GM04504 (cell line): ENCODE data around the gene ZMYND8.
A peak's percentile ranks its signal among the peaks of the same experiment; 100 is the strongest.

Experiments used
- DNase-seq: peaks from one replicate; pipeline ENCODE4 v3.0.0-alpha.2; 2012; ENCODE audit warnings: low read depth

Gene ZMYND8

DNA sequence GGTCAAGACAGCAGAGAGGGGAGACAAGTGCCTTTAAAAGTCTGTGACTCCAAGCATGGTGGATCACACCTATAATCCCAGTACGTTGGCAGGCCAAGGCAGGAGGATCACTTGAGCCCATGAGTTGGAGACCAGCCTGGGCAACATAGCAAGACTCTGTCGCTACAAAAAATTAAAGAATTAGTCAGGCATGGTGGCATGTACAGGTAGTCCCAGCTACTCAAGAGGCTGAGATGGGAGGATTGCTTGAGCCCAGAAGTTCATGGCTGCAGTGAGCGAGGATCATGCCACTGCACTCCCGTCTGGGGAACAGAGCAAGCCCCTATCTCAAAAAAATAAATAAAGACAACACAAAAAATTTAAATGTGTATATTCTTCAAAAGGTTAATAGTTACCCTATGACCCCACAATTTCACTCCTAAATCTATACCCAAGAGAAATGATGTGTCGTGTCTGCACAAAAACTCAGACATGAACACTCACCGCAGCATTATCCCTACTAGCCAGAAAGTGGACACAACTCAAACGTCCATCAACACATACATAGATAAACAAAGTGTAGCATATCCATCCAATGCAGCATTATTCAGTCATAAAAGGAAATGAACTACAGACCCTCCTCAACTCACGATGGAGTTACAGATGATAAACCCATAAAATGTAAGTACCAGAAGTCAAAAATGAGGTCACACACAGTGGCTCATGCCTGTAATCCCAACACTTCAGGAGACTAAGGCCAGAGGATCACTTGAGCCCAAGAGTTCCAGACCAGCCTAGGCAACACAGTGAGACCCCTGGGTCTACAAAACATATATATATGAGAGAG is 23.9 kb downstream of the ZMYND8 start:
- no peak for DNase-seq

DNA sequence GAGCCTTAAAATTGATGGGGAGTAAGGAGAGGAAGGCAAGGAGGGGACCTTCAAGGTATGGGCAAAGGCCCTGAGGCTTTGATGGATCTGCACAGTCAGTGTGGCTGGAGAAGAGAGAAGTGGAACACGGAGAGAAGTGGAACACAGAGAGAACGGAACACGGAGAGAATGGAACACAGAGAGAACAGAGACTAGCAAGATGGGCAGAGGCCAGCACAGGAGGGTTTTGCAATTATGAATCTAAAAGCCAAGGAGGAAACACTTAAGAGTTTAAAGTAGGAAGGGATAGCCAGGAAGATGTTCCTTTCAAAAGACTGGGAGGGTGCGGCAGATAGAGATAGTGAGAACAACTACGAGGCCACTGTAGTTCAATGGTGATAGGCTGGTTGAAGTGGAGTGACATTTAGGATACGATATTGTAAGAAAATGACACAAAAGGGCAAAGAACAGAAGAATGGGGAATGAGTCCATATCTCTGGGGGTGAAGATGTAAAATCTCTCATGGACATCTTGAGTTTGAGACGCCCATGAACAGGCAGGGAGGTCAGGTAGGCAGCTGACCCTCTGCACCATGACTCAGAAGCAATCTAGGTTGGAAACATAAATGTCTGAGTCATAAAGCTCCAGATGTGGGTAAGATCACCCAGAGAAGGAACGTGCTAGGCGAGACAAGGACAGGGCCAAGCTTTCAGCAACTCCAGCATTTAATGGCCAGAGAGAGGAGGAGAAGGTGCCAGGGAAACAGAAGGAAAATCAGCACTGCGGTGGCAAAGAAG is 25.4 kb downstream of the ZMYND8 start:
- DNase-seq, result peak; percentile 74

DNA sequence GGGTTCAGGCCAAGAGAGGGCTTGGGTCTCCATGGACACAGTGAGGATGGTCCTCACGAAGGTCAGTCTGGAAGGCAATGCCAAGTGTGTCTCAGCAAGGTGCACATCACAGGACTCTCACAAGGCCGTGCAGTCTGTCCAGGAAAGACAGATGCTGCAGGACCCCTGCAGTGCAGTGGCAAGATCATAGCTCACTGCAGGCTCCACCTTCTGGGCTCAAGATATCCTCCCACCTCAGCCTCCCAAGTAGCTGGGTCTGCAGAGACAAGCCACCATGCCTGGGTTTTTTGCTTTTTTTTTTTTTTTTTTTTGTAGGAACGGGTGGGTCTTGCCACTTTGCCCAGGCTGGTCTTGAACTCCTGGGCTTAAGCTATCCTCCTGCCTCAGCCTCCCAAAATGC is 26.4 kb downstream of the ZMYND8 start:
- no peak for DNase-seq

DNA sequence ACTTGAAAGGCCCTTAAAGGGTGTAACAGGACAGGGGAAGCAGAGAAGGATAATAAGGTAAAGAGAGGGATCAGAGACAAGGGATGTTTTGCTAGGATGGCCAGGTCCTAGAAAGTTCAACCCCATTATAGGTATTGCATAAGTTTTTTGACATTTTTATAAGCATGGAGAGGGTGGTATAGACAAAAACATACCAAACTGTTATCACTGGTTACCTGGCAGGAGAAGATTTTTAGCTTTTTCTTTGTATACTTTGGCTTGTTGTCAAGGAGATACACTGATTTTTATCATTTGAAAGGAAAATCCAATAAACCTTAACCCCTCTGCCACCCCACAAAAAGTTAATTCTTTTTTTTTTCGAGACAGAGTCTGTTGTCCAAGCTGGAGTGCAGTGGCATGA is 28.4 kb downstream of the ZMYND8 start:
- no peak for DNase-seq

DNA sequence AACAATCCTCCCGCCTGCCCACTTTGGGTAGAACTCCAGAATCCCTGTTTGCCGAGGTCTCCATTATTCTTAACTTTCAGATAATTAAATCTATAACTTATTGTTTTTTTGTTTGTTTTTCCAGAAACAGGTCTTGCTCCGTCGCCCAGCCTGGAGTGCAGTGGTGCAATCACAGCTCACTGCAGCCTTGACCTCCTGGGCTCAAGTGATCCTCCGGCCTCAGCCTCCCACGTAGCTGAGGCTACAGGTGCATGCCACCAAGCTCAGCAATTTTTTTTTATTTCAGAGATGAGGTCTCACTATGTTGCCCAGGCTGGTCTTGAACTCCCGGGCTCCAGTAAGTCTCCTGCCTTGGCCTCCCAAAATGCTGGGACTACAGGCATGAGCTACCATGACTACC is 28.8 kb downstream of the ZMYND8 start:
- DNase-seq, result no peak

DNA sequence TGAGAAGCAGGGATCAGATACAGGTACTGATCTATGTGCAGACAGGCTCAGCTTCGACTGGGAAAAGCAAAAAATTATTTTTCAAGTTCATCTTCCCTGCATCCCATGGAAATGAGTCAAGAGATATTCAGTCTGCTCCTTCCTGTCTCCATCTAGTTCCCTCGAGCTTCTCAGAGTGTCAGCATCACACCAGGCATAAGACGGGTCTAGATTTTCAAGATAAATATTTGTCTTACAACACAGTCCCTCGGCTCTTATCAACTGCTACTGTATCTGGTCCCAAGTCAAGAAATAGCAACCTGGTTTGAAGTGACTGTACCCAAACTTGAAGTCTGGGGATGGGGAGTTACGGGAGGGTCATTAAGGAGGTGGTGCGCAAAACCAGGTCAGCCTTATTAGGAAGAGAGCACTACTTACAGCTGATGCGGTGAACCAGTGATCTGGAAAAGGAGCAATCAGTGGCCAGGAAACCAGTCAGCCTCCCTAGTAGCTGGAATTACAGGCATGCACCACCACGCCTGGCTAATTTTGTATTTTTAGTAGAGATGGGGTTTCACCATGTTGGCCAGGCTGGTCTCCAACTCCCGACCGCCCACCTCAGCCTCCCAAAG is 29.7 kb downstream of the ZMYND8 start:
- DNase-seq, result no peak

DNA sequence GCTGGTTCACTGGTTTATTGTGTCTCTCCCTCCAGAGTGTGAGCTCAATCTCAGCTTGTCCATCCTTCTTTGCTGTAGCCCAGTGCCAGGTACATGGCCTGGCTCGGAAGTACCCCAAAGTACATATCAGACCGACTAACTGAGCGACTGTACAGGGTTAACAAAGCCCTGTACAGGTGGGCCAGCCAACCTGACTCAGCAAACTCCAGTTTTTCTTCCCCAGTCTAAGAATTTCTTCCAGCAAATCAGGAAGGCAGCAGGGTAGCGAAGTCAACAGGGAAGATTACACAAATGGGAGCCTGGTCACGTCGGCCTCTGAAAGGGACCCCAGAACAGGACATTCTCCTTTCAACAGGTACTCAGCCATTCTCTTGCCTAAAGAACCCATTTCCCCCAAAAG is 31.3 kb downstream of the ZMYND8 start:
- no peak for DNase-seq

DNA sequence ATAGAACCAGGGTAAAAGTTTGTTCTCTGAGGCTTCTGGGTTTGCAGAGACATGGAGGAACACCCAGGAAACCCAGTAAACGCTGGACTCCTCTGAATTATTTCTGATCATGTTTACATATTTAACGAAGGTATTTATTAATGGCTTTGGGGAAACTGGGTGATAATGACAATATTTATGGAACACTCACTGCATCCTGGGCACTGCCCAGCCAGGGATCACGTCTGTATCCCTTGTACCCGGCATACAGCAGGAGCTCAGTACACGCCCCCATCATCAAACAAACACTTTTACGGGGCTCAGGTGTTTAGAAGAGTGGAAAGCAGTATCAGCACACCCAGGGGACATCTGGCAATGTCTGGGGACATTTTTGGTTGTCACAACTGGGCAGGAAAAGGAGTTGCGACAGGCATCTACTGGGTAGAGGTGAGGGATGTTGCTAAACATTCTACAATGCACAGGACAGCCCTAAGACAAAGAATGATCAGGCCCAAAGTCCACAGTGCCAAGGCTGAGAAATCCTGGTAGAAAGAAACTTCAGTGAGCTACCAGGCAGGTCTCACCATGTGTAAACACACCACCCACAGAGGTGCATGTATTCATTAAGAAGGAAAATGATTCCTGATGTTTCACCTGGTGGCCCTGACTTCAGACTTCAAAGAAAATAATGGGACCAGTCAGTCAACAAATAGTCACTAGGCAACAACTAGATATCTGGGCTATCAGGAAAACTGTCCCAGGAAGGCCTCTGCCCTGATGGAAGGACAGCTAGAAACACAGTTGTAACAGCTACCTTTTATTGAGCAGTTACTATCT is 35.3 kb downstream of the ZMYND8 start:
- DNase-seq, result no peak

DNA sequence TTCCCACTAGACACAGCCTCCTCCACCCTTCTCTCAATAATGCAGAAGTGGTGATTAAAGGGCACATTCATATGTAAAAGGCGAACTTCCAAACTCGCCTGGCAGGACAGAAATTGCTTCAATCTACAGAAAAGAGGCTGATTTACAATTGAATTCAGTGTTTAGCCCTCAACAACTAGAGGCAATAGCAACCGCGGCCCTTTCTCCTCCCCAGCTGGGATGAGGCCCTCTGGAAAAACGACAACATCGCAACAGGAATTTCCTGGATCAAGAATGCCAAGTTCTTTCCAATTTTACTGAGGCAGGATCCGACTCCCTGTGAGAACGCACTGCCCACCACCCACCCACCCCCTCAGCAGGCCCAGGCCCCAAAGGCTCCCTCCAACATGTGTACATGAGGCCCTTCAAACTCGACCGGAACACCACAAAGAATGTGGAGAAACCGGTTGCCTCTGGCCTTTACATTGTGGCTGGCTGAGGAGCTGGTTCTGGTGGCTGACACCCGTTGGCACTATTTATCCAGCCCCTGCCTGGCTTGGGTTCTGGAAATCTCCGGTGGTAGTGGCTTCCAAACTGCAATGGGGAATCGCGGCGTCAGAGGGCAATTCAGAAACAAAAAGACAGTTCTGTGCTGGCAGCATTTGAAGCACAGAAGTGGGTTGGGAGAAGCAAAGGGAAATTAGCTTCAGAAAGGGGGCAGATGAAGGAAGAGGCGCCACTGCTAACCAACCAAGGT is 36.8 kb downstream of the ZMYND8 start:
- DNase-seq, result peak; percentile 58

DNA sequence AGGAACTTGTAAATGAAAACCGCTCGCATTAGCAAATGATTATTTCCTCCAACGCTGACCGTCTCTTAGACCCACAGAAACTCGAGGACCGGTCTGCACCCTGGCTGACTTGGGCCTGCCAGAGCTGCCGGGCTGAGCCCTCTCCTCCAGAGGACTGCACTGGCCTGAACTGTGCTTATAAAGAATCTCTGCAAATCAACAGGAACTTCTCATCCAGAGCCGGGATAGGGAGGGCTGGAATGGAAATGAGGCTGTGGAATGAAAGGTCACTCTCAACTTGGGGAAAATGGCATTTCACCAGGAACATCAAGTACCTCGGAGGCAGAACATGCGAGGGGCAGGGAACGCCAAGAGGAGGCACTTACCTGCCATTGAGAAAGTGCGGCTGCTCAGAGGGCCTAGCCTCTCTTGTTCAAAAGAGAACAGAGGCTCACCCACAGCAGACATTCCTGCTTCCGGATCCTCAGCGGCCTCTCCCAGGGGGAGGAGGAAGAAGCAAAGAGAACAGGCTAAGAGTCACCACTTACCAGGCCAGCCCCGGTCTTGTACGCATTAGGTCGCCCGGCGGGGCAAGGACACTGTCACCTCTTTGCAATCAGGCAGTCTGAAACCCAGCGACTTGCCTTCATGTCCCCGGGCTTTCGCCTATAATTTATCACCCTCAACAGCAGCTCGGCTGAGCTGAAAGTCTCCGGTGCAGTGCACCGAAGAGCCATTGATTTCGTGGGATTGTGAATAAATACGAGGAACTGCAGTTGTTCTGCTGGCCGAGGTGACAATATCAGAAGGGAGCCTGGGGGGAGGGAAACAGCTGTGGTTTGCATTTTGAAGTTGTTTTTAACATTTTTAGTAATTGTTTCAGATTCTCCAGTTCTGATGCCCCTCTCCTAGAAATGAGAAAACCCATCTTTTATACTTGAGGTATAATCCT is 37.6 kb downstream of the ZMYND8 start:
- DNase-seq, result no peak

DNA sequence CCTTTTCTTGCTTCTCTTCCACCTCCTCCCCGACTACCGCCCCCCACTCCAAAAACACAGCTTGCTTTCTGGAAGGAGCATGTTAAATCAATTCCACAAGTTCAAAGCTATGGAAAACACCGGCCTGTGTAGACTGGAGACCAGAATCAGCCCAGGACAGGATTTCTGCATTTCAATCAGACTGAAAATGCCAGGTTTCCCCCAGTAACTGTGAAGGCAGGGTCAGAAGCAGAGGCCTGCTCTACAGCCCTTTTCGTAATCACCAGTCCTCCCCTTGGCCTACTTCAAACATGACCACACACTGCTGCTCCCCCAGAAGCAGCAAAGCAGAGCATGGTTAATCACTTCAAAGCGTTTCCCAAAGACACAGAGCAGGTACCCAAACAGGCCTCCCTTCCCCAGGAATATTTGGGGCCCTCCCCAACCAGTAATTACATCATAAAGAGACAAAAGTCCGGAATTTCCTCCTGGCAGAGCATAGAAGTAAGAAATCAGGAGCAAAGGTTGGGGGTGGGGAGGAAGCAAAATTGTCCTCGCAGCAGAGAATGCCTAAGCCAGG is 38.4 kb downstream of the ZMYND8 start:
- DNase-seq, result no peak

DNA sequence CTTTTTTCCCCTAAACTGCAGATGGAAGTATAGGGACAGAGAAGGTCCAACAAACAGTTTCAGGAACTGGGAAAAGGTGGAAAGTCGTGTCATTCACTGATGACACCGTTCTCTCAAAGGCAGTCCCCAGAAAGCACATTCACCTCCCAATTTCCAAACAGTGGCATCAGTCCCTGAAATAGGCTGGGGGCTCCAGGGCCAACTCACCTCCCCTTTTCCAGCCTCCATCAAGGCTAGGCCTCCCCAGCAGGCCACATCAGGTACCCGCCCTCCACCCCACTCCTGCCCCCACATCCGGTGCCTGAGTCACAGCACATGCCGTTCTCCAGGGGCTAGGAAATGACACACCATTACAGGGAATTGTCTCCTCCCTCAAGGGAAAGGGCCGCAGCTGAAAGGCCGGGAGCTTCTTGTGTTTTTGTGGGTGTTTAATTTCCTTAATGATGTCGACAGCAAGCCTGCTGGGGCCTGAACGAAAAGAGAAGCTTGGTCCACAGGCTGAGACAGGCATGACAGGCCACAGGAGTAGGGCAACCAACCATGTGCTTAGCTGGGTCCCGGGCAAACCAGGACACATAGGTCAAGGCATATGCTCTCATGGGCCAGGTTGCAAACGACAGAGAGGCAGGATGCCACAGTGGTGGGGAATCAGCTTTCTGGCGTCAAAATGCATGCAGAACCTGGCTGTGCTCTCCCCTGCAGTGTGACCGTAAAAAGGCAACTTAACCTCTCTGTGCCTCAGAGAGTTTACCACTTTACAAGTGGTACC is 39.2 kb downstream of the ZMYND8 start:
- DNase-seq, result peak; percentile 96

DNA sequence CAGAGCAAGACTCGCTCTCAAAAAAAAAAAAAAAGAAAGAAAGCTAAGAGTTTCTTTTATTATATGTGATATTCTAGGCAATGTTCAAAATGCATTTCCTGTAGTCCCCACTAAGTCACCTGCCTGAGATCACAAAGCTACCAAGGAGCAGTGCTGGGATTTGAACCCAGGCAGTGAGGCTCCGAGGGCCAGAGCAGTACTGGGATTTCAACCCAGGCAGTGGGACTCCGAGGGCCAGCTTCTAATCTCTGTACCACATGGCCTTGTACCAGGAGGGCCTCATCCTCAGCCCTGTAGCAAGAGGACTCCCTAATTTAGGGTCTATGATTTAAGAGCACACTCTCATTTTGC is 39.7 kb downstream of the ZMYND8 start:
- no peak for DNase-seq

DNA sequence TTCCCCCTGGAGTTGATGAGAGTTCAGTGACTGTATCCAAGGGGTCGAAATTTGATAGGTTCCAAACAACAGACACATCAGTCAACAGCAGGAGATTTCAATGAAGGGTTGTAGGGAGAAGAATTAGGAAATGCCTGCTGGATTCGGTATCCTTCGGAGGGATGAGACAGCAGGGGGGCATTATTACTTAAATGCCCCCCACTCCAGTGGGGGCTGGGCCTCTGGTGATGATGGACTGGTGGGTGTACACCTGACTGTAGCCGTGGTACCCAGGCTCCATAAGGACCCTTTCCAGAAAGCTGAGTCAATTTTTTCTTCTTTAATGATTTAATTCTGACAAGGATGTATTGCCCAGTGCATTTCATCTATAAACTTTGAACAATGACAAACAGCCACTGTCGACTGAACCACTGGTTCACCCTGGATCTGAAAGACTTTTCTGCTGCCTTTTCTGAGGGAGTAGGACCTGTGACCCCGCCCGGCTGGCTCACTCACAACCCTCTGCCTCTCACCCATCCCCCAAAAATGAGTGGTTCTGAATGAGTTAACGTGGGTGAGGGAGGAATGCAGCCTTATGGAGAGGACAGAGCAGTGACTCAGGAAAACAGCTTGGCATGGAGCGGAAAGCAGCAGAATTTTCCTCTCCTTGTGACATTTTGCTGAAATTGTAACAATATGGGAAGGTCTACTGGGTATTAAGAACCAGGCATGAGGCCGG is 41.0 kb downstream of the ZMYND8 start:
- peak; percentile 91 for DNase-seq

DNA sequence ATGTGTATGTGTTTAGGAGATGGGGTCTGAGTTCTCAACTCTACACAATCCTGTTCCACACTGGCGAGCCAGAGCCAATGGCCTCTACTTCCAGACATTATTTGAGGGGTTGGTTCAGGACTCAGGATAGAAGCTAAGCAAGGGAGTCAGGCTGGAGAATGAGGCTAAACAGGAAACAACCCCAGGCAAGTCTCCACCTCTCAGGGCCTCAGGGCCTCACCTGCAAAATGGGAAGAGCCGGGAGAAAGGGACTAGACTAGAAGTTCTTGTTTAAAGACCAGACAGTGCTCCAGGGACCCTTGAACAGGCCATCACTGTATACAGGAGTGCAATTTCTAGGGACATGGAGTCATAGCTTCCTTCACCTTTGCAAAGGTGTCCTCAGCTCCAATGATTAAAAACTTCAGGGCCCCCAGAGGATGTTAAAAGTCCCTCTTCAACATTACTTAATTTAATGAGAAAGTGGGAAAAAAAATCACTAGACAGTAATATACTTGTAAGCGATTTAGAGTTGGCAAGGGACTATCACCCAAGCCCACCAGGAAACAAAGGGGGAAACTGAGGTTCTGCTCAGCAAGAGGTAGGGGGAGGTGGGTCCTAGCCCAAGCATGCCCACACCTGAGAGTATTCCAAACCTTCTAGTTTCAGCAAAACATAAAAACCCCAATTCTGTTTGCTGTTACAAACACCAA is 41.7 kb downstream of the ZMYND8 start:
- DNase-seq, result no peak

DNA sequence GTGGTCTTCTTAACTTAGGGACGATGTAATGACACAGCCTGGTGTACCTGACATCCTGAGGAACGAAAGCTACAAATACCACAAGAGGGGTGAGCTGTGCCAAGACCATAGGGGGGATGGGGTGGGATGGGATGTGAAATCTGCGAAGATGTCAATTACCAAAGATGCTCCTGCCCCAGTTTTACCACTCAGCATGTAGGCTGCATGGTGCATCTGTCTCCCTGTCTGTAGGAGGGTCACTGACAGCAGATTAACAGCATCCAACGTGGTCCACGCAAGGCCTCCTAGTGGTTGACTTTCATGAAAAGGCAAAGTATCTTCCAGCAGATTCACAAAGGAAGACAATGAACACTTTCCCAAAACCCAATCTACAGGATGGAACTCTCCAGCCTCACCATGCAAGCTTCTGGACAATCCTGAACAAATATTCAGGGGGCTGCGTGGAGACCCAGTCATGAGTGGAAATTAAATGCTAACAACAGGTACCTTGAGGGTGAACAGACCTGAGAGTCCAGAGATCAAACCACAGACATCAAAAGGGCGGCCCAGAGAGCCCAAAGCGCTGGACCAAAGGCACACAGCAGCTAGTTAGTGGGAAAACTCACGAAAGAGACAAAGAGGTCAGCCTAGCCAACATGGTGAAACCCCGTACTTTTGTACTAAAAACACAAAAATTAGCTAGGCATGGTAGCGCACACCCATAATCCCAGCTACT is 44.4 kb downstream of the ZMYND8 start:
- DNase-seq, result no peak

DNA sequence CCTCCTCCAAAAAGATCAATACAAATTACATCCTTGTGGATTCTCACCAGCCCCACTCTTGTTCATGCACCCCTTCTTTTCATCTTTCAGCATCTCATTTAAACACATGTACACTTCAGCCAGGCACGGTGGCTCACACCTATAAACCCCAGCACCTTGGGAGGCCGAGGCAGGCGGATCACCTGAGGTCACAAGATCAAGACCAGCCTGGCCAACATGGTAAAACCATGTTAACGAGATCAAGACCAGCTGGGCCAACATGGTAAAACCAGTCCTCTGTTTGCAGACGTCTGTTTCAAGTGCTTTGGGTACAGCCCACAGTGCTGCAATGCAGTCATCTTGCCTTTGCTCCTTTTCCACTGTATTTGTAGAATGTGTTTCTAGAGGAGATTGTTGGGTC is 45.3 kb downstream of the ZMYND8 start:
- no peak for DNase-seq
